Stomach (tissue), 9 donors: Measurements from ENCODE around the gene COL6A5. TPM values are rescaled to one million over a fixed set of nuclear protein-coding genes. Genes with fewer than 3 reads are reported as not detected.

Experiments used
- DNase-seq, 2 donors: peaks; one replicate each; pipeline versions ENCODE4 v3.0.0 to v3.0.0-alpha.2; 2013 to 2019
- H3K27ac ChIP-seq, 5 donors: fragments of 200-600 bp in 4 of 5; sonication (generic) in 4 of 5; one replicate each; pipeline ENCODE4 v1.5.1; 2013 to 2019; ENCODE audit warnings: mild to moderate bottlenecking in 1 of 5, moderate library complexity in 1 of 5
- H3K27me3 ChIP-seq, 3 donors: fragments of 200-600 bp; sonication (generic); one replicate each; pipeline ENCODE4 v1.5.1; 2017 to 2019; ENCODE audit warnings: mixed run types in 1 of 3
- H3K36me3 ChIP-seq, 4 donors: fragments of 200-600 bp; sonication (generic); 1 replicate in 3 of 4; 2 replicates in 1 of 4; pipeline ENCODE4 v1.5.1; 2016 to 2019
- H3K4me1 ChIP-seq, 4 donors: fragments of 200-600 bp; sonication (generic); one replicate each; pipeline ENCODE4 v1.5.1; 2016 to 2019
- H3K4me3 ChIP-seq, 4 donors: fragments of 200-600 bp; sonication (generic) in 3 of 4; one replicate each; pipeline ENCODE4 v1.5.1; 2016 to 2019; ENCODE audit warnings: mild to moderate bottlenecking in 1 of 4
- H3K9me3 ChIP-seq, 4 donors: fragments of 200-600 bp; sonication (generic); one replicate each; pipeline ENCODE4 v1.5.1; 2016 to 2019
- EP300 ChIP-seq: sonication (generic); formaldehyde crosslinking; IDR thresholded peaks from one replicate; pipeline ENCODE4 v1.6.1; 2017; ENCODE audit warnings: antibody characterized with exemption
- POLR2A ChIP-seq, 4 donors: fragments of 450-650 bp; IDR thresholded peaks; one replicate each; pipeline ENCODE4 v1.6.1; 2016; ENCODE audit warnings: antibody characterized with exemption in 4 of 4, control low read depth in 2 of 4, mild to moderate bottlenecking in 1 of 4, moderate library complexity in 1 of 4
- POLR2AphosphoS5 ChIP-seq, 3 donors: sonication (generic); formaldehyde crosslinking; IDR thresholded peaks; one replicate each; pipeline ENCODE4 v1.6.1; 2016; ENCODE audit warnings: antibody characterized with exemption in 3 of 3
- WGBS, 5 donors: extraction: QIAGEN DNeasy Blood & Tissue Kit in 3 of 5; methylation state at CpG; one replicate each; pipeline versions ENCODE4 v1.1.5 to v1.1.7; 2013 to 2018; 5-methylcytosine and 5-hydroxymethylcytosine counted together
- intact Hi-C: fragments of 100-400 bp; cut with DNase I; formaldehyde crosslinking; loops from one replicate; pipeline ENCODE4 v1.15.1; 2023; ENCODE audit warnings: low total_unique reads
- polyA plus RNA-seq, 3 donors: library from polyadenylated mRNA; stranded (reverse); fragments of 200-250 nt; gene quantifications; one replicate each; pipeline ENCODE4 v1.2.3, GENCODE V29; 2013
- total RNA-seq, 5 donors: library from RNA; depleted of rRNA; stranded (reverse); fragments of >200 nt; gene quantifications; one replicate each; pipeline versions ENCODE4 v1.1.0 to v1.2.3, GENCODE V29; 2014 to 2016
- TF ChIP-seq, protein P1 (sequence below), 7 experiments: fragments of 450-650 bp in 4 of 7; fragments of 200-600 bp in 3 of 7; sonication (generic) in 3 of 7; IDR thresholded peaks; one replicate each; pipeline ENCODE4 v1.5.1; 2016 to 2019; ENCODE audit warnings: antibody characterized with exemption in 7 of 7, control low read depth in 2 of 7, mild to moderate bottlenecking in 1 of 7
- donor health status: healthy with polysubstance abuse.
- donor health status: Bipolar disorder and iron deficiency.
- donor health status: healthy.

COL6A5 gene
- total and polyA plus RNA-seq, 8 donors: 0.05 to 3.3 (median 0.59) TPM; not detected in 2

DNA sequence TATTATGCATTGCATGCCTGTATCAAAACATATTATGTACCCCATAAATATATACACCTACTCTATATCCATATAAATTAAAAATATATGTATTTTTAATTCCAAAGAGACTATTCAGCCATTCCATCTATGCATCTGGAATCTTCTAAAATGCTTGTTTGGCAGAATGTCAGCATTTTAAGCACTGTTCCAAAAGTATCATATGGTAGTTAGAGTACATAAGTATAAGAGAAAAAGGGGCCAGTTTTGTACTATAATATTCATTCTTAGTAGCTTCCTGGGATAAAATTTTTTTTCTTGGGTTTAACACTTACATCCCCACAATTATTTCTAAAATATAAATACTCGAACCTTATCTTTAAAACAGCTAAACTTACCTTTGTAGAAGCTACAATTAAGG lies 111.1 kb downstream of the COL6A5 start:
- Histone ChIP-seq H3K27ac (no peak overlapping the region), H3K9me3 (no peaks in the 10 kb centered on the region), H3K4me3 (no peak overlapping the region), H3K27me3 (no peaks in the 10 kb centered on the region), H3K36me3 (no peaks in the 10 kb centered on the region), H3K4me1 (no peaks in the 10 kb centered on the region)
- TF ChIP-seq EP300 (no peak), POLR2A (IDR thresholded peaks at IDR 0.05) (no peak)
- intact Hi-C loops: no loop called here
- WGBS, 5 donors: 24 to 40% (median 36%) methylated on average over 1 of the region's 1 CpG
- no peak for DNase-seq

DNA sequence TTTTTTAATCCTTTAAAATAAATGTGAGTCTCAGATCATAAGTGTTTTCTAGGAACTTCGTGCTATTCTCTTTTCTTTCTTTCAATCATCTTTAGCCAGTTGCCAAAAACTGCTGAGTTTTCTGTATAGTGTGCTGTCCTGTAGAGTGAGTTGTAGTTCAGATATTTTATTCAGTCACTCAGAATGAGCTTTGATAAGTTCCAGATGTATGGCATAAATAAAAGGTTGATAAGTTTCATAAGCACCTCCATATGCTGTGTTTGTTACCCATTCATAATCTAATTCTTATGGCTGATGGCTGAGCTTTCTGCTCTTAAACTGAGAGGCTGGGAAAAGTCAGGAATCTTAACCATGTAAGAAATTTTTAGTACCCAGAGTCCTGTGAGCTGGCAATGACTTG lies 112.2 kb downstream of the COL6A5 start:
- no peak for TF ChIP-seq POLR2AphosphoS5 (IDR thresholded peaks at IDR 0.05)
- TF ChIP-seq POLR2A (IDR thresholded peaks at IDR 0.05): no peak
- TF ChIP-seq EP300: no peak
- TF ChIP-seq, protein P1, sequence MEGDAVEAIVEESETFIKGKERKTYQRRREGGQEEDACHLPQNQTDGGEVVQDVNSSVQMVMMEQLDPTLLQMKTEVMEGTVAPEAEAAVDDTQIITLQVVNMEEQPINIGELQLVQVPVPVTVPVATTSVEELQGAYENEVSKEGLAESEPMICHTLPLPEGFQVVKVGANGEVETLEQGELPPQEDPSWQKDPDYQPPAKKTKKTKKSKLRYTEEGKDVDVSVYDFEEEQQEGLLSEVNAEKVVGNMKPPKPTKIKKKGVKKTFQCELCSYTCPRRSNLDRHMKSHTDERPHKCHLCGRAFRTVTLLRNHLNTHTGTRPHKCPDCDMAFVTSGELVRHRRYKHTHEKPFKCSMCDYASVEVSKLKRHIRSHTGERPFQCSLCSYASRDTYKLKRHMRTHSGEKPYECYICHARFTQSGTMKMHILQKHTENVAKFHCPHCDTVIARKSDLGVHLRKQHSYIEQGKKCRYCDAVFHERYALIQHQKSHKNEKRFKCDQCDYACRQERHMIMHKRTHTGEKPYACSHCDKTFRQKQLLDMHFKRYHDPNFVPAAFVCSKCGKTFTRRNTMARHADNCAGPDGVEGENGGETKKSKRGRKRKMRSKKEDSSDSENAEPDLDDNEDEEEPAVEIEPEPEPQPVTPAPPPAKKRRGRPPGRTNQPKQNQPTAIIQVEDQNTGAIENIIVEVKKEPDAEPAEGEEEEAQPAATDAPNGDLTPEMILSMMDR (IDR thresholded peaks at IDR 0.05): no peak
- 47 to 64% (median 63%) methylated on average over 1 of the region's 1 CpG for WGBS, 5 donors
- intact Hi-C loops: no loop called here

DNA sequence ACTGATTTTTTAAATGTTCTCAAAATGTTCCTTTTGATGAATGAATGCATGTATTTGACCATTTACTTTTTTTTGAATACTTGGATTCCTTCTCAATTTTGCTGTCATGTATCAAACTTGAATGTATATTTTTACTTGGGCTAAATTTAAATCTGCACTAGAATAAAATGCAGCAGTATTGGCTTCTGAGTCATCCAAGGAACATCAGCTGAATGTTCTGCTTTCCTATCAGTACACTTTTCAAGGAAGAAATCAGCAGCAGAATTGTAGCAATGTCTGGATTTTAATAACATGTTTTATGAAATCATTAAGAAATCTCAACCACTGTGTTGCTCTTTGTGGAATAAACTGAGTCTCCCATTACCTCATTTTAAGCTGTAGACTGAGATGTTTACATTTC lies 114.5 kb downstream of the COL6A5 start:
- Histone ChIP-seq H3K9me3 (no peaks in the 10 kb centered on the region), H3K4me1 (no peaks in the 10 kb centered on the region), H3K4me3 (no peak overlapping the region), H3K36me3 (no peaks in the 10 kb centered on the region), H3K27me3 (no peaks in the 10 kb centered on the region), H3K27ac (no peak overlapping the region)
- no peak for DNase-seq
- TF ChIP-seq POLR2A (IDR thresholded peaks at IDR 0.05) (no peak), EP300 (no peak), POLR2AphosphoS5 (IDR thresholded peaks at IDR 0.05) (no peak)
- TF ChIP-seq, protein P1 (IDR thresholded peaks at IDR 0.05): no peak
- intact Hi-C loops: no loop called here

More for the DNA sequence above, 112.2 kb downstream of the COL6A5 start:
- no peaks in the 10 kb centered on the region for H3K27me3 ChIP-seq
- H3K36me3 ChIP-seq: no peaks in the 10 kb centered on the region
- no peaks in the 10 kb centered on the region for H3K4me1 ChIP-seq
- H3K4me3 ChIP-seq: no peak overlapping the region
- no peak overlapping the region for H3K27ac ChIP-seq
- no peaks in the 10 kb centered on the region for H3K9me3 ChIP-seq
- no peak for DNase-seq

DNA sequence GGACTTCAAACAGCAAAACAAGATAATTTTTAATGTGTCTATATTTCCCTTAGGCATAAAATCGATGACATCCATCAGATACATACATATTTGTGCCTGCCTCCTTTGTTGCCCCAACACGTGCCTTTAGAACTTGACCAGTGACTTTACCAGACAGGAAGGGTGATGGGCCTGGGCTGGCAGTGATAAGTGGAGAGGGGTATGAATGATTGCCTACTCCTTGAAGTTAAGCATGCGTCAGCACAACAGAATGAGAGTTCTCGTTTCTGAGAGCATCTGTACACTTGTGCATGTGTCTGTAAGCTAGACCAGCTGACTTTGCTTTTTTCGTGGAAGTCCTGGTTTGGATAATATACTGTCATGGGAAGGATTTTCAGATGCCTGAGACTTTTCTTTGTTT lies 116.6 kb downstream of the COL6A5 start:
- Histone ChIP-seq H3K4me3 (no peak overlapping the region), H3K27ac (no peak overlapping the region), H3K36me3 (no peaks in the 10 kb centered on the region), H3K27me3 (no peaks in the 10 kb centered on the region), H3K9me3 (no peaks in the 10 kb centered on the region), H3K4me1 (no peaks in the 10 kb centered on the region)
- intact Hi-C loops: no loop called here
- TF ChIP-seq, protein P1 (IDR thresholded peaks at IDR 0.05): no peak
- TF ChIP-seq POLR2AphosphoS5 (IDR thresholded peaks at IDR 0.05) (no peak), EP300 (no peak), POLR2A (IDR thresholded peaks at IDR 0.05) (no peak)
- WGBS, 5 donors: 66 to 78% (median 69%) methylated on average over 5 of the region's 5 CpGs
- DNase-seq: no peak

DNA sequence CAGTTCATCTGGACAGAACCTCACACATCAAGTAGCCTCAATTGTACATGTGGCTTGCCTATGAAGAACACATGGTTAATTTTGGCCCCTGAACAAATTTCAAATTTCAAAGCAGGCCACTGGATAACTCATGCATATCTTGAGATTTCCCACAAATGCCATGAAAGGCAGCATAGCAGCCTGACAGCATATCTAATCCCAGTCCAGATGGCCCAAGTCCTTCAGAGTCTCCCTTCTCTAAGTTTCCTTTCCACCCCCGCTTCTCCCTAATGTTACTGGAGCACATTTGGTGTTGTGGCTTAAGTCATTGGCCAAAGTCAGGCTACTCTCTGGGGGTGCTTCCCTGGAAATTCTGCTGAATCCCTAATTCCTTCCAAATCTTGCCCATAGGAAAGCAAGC lies 117.7 kb downstream of the COL6A5 start:
- intact Hi-C loops: no loop called here
- no peaks in the 10 kb centered on the region for H3K9me3 ChIP-seq
- 46 to 95% (median 84%) methylated on average over 1 of the region's 1 CpG for WGBS, 5 donors

More for the DNA sequence above, 117.7 kb downstream of the COL6A5 start:
- no peak for DNase-seq
- Histone ChIP-seq H3K36me3 (no peaks in the 10 kb centered on the region), H3K27me3 (no peaks in the 10 kb centered on the region), H3K4me1 (no peaks in the 10 kb centered on the region), H3K4me3 (no peak overlapping the region), H3K27ac (no peak overlapping the region)
- no peak for TF ChIP-seq POLR2AphosphoS5 (IDR thresholded peaks at IDR 0.05)
- TF ChIP-seq EP300: no peak
- TF ChIP-seq, protein P1 (IDR thresholded peaks at IDR 0.05): no peak
- no peak for TF ChIP-seq POLR2A (IDR thresholded peaks at IDR 0.05)
